Epithelial cell of esophagus (primary cell): ENCODE results near the gene TMEM163.
"Not testable (repeated sequence)": the region's sequence is repeated elsewhere in the genome, so short reads cannot be mapped to it uniquely, and the experiment has no call there.

Source experiments
- DNase-seq: peaks from one replicate; pipeline ENCODE4 v3.0.0; 2010; ENCODE audit warnings: low read depth
- H3K4me3 ChIP-seq: 2 replicates; pipeline ENCODE4 v1.5.1; 2011; ENCODE audit warnings: mild to moderate bottlenecking, low read length, control low read depth
- TF ChIP-seq, protein P1 (sequence below): IDR thresholded peaks from 2 replicates; pipeline ENCODE4 v1.5.1; 2011; ENCODE audit warnings: low read depth, mild to moderate bottlenecking, low read length, control low read depth, inconsistent platforms; ENCODE audit not compliant: insufficient read depth; ENCODE audit errors: missing control alignments

The TMEM163 gene

DNA sequence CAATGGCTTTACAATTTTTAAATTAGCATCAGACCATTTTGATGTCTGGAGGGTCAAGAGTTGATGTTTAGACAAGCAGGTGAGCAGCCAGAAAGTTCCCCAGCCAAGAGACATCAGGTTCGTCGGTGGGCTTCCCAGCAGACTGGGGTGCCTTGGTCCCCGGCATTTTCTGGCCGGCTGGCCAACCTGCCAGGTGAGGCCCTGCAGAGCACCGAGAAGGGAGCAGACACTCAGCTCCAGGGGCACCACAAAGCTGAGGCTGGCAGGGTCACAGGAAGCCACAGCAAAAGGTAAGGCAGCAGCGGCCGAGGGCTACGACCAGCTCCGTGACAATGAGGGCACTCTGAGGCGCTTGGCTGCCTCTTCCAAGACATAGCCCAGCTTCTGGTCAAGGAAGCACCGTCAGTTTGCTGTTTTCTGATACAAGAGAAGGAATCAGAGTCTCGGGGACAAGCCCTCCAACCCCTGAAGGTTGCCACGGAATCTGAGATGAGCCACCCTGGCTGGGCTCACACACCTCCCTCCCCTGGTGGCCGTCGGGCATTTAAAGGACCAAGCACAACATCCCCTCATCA lies 235.9 kb downstream of the TMEM163 start:
- no peak overlapping the region for H3K4me3 ChIP-seq
- no peak for DNase-seq
- TF ChIP-seq, protein P1, sequence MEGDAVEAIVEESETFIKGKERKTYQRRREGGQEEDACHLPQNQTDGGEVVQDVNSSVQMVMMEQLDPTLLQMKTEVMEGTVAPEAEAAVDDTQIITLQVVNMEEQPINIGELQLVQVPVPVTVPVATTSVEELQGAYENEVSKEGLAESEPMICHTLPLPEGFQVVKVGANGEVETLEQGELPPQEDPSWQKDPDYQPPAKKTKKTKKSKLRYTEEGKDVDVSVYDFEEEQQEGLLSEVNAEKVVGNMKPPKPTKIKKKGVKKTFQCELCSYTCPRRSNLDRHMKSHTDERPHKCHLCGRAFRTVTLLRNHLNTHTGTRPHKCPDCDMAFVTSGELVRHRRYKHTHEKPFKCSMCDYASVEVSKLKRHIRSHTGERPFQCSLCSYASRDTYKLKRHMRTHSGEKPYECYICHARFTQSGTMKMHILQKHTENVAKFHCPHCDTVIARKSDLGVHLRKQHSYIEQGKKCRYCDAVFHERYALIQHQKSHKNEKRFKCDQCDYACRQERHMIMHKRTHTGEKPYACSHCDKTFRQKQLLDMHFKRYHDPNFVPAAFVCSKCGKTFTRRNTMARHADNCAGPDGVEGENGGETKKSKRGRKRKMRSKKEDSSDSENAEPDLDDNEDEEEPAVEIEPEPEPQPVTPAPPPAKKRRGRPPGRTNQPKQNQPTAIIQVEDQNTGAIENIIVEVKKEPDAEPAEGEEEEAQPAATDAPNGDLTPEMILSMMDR: no peak

DNA sequence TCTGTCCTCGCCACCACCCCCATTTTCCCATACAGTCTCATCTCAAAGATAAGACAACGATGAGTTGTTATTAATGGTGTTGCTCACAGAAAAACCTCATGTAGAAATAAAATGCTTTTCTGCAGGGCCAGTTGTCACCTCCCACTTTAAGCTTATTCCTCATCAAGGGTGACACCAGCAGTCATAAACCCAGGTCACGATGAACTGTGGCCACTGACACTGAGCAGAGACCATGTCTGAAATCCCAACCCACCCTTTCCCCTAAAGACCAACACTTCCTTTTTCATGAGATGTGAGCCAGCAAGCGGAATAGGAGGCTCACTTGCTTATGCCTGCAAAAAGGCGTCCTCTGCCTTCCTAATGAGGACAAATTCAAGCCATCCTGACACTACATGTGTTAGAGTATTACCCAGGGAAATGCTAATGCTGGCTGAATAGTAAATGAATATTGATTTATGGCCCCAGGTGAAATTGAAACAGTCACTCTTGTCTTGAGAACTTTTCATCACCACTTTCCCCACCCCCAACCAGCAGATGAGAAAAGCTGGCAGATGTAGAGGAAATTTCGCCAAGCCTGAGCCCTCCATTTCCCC lies 236.6 kb downstream of the TMEM163 start:
- no peak overlapping the region for H3K4me3 ChIP-seq
- TF ChIP-seq, protein P1: no peak
- no peak for DNase-seq

DNA sequence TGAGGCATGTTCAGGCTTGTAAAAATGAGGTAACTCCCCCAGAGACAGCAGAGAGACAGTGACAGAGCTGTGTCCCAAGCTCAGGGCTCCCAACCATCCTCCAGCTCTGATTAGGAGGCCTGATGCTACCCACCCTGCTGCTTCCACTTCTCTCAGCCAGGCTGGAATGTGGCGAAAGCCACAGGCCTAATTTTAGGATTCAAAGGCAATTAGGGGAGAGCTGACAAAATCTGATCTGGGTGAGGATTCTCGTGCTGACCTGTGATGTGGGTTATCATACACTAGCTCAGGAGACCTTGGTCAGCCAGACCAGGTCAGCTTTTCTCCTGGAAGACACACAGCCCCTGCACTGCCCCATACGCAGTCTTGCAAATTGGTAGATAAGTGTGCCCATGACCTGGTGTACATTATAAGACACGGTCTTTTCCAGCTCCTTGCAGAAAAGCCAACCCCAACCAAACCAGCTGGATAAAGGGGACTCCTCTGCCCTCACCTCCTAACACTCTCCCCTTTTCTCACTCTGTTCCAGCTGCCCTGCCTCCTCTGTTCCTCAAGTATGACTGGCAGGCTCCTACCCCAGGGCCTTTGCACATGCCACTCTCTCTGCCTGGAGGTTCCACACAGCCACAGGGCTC lies 239.0 kb downstream of the TMEM163 start:
- TF ChIP-seq, protein P1: no peak
- DNase-seq: no peak
- H3K4me3 ChIP-seq: no peak overlapping the region

DNA sequence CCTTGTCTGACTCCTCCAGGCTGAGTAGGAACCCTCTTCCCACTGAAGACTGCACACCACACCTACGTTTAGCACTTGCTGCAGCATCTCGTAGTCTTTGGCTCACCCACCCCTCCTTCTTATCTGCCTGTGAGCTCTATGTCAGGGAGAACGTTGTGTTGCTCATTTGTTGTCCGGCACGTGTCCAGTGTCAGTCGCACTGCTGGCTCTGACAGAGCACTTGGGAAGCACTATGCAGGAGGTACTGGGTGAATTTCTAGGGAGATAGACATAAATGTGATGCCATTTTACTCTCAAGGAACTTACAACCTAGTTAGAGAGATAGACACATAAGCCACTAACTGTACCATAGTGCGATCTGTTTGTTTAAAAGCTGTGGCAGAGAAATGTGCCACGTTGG lies 241.8 kb downstream of the TMEM163 start:
- DNase-seq, H3K4me3 ChIP-seq: not testable (repeated sequence)

DNA sequence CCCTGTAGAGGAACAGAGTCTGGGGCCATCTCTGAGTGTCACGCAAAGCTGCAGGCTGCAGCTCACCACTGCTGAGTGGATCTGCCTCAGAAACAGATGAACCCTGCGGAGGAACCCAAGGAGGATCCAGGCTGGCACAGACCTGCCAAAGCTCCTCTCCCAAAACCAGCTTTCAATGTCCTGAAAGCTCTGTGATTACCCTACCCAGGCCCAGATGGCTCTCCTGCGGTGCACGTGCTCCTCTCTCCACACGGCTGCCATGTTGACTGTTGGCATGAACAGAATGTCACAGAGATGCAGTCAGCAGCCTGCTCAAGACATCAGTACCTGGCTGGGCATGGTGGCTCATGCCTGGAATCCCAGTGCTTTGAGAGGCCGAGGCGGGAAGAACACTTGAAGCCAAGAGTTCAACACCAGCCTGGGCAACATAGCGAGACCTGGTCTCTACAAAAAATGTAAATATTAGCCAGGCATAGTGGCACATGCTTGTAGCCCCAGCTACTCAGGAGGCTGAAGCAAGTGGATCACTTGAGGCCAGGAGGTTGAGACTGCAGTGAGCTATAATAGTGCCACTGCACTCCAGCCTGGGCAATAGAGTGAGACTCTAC lies 248.1 kb downstream of the TMEM163 start:
- TF ChIP-seq, protein P1: no peak
- H3K4me3 ChIP-seq: no peak overlapping the region
- DNase-seq: no peak

DNA sequence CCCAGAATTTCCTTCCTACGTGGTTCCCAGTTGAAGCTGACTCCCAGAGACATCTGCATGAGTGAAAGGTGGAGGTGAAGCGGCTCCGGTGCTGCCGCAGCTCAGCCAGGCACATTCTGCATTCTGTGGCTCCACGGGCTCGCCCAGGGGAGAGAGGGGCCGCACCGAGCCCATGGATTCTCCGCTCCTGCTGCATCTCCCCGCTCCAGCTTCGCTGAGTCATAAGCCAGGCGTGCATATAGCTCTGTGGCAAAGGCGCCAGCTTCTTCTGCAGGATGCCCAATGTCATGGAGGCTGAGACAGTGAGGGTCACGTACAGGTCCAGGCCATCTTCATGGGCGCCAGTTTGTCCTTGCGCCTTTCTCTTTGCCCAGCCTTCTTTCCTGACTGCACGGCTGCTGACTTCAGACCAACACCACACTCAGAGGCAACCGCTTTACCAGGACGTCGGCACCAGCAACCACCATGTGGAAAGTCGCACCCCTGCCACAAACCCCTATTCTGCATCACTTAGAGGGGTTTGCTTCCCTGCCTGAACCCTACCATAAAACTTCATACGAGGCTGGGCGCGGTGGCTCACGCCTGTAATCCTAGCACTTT lies 249.2 kb downstream of the TMEM163 start:
- DNase-seq: no peak
- TF ChIP-seq, protein P1: no peak
- H3K4me3 ChIP-seq: no peak overlapping the region

DNA sequence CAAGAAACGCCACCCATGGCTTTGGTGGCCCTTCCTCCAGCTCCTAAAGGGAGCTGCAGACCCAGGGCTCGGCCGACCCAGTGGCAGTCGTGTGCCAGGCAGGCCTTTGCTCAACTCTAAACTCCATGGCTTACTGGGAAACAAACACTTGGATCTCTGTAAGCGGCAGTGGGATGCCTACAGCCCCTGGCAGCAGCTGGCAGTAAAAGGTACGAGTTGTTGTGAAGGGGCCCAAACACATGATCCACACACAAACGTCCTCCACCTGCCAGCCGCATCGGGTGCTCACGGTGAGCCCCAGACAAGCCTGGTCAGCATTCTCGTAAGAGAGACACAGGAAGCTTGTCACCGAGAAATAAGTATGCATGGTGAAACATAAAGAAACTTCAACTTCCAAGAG lies 250.0 kb downstream of the TMEM163 start:
- DNase-seq: no peak
- TF ChIP-seq, protein P1: no peak
- no peak overlapping the region for H3K4me3 ChIP-seq
